Ovary (tissue), 9 donors: Measurements from ENCODE around the gene IQSEC1. TPM values are rescaled to one million over a fixed set of nuclear protein-coding genes. Genes with fewer than 3 reads are reported as not detected.

Experiments
- DNase-seq, 5 donors: peaks; one replicate each; pipeline ENCODE4 v3.0.0-alpha.2; 2019 to 2020
- H3K27ac ChIP-seq, 2 donors: fragments of 200-600 bp; one replicate each; pipeline versions ENCODE4 v1.5.1 to v1.8.0; 2019 to 2022
- H3K27me3 ChIP-seq: fragments of 200-600 bp; one replicate; pipeline ENCODE4 v1.8.0; 2022
- H3K36me3 ChIP-seq: fragments of 200-600 bp; sonication (generic); one replicate; pipeline ENCODE4 v1.5.1; 2019
- H3K4me1 ChIP-seq: one replicate; pipeline ENCODE4 v1.8.1; 2013; ENCODE audit warnings: mild to moderate bottlenecking, moderate library complexity; ENCODE audit not compliant: insufficient read depth
- H3K4me3 ChIP-seq: fragments of 200-600 bp; sonication (generic); one replicate; pipeline ENCODE4 v1.5.1; 2017
- H3K9me3 ChIP-seq, 2 donors: fragments of 200-600 bp in 1 of 2; sonication (generic) in 1 of 2; one replicate each; pipeline versions ENCODE4 v1.5.1 to v1.8.1; 2013 to 2019; ENCODE audit warnings: mild to moderate bottlenecking in 1 of 2, moderate library complexity in 1 of 2
- EP300 ChIP-seq: sonication (generic); formaldehyde crosslinking; IDR thresholded peaks from one replicate; pipeline ENCODE4 v1.6.1; 2017; ENCODE audit warnings: antibody characterized with exemption
- POLR2A ChIP-seq: fragments of 450-650 bp; IDR thresholded peaks from one replicate; pipeline ENCODE4 v1.6.1; 2017; ENCODE audit warnings: antibody characterized with exemption, mild to moderate bottlenecking, moderate library complexity
- WGBS, 3 donors: extraction: QIAGEN DNeasy Blood & Tissue Kit in 1 of 3; methylation state at CpG; one replicate each; pipeline versions ENCODE4 v1.1.5 to v1.1.7; 2013 to 2017; 5-methylcytosine and 5-hydroxymethylcytosine counted together
- intact Hi-C, 4 donors: fragments of 100-400 bp; cut with DNase I; formaldehyde crosslinking; loops; one replicate each; pipeline versions ENCODE4 v1.11.0 to v1.15.1; 2022 to 2023
- polyA plus RNA-seq, 2 donors: library from polyadenylated mRNA; stranded (reverse); fragments of 200-250 nt in 1 of 2; fragments of 350-450 nt in 1 of 2; fragmentation: Illumina TruSeq in 1 of 2; extraction: RNeasy Lipid Tissue Mini Kit (QIAGEN cat#74804) in 1 of 2; gene quantifications; one replicate each; pipeline ENCODE4 v1.2.3, GENCODE V29; 2013 to 2014
- total RNA-seq, 7 donors: library from RNA; depleted of rRNA in 2 of 7; stranded (reverse); fragments of >200 nt in 2 of 7; fragmentation: NEBNext Ultra II Directional in 3 of 7; extraction: Animal tissue kit (Norgen Biotek cat#: 25700) in 3 of 7; gene quantifications; one replicate each; pipeline versions ENCODE4 v1.1.0 to v1.2.4, GENCODE V29; 2016 to 2023
- TF ChIP-seq, protein P1 (sequence below), 3 donors: fragments of 450-650 bp in 2 of 3; fragments of 200-600 bp in 1 of 3; IDR thresholded peaks; one replicate each; pipeline versions ENCODE4 v1.5.1 to v1.8.0; 2016 to 2022; ENCODE audit warnings: antibody characterized with exemption in 3 of 3, mild to moderate bottlenecking in 1 of 3
- donor health status: DM: no; HTN: no; CAD: no; lungs with moderate emphysema.
- donor health status: DM: no; HTN: no; CAD: no.
- donor health status: Bipolar disorder and iron deficiency.
- donor health status: DM: yes; HTN: yes; CAD: no.
- donor health status: DM: no; HTN: no; CAD: no.
- donor health status: DM: yes; HTN: yes; CAD: no.

The IQSEC1 gene
- total and polyA plus RNA-seq, 9 donors = 20.9 to 55.4 (median 45.1) TPM

GRCh38 chr3:13069495-13069894 is 3.7 kb downstream of the IQSEC1 start:
- no peaks in the 10 kb centered on the region for H3K27me3 ChIP-seq

DNA sequence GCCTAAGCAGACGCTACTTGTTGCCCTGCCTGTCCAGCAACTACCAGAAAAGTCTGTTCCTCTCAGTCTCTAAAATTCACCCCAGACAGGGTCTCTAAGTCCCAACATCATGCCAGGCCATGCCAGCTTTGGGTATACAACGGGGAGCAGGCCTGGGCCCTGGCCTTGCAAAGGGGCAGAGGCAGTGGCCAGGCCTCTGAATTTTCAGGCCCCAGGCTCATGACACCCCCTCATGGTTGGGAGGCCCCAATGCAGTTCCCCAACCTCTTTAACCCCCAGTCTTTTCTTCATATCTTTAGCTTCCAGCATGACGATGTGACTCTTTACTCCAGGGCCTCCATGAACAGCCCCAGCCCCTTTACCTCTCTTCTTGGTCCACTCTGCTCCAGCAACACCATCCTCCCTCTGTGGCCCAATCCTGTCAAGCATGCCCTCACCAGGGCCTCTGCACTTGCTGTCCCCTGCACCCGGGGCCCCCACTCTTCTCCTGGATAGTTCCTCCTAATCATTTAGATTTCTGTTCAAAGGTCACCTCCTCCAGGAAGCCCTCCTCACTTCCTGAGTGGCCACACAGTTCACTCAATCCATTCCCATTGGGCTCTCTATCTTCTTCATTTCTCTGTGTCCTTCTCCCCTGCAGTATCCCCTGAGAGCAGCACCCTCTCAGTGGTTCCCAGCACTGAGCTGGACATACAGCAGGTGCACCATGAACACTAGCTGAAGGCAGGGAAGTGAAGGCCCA is 4.8 kb downstream of the IQSEC1 start:
- intact Hi-C loops = no loop called here

More at GRCh38 chr3:13069495-13069894, 3.7 kb downstream of the IQSEC1 start:
- WGBS, 3 donors = 88 to 90% (median 90%) methylated on average over 4 of the region's 4 CpGs
- no peaks in the 10 kb centered on the region for H3K9me3 ChIP-seq
- intact Hi-C loops = no loop called here
- H3K36me3 ChIP-seq = no peaks in the 10 kb centered on the region
- no peak overlapping the region for H3K27ac ChIP-seq
- H3K4me1 ChIP-seq = no peaks in the 10 kb centered on the region
- H3K4me3 ChIP-seq = no peak overlapping the region
- DNase-seq = no peak
- no peak for TF ChIP-seq EP300
- TF ChIP-seq, protein P1, sequence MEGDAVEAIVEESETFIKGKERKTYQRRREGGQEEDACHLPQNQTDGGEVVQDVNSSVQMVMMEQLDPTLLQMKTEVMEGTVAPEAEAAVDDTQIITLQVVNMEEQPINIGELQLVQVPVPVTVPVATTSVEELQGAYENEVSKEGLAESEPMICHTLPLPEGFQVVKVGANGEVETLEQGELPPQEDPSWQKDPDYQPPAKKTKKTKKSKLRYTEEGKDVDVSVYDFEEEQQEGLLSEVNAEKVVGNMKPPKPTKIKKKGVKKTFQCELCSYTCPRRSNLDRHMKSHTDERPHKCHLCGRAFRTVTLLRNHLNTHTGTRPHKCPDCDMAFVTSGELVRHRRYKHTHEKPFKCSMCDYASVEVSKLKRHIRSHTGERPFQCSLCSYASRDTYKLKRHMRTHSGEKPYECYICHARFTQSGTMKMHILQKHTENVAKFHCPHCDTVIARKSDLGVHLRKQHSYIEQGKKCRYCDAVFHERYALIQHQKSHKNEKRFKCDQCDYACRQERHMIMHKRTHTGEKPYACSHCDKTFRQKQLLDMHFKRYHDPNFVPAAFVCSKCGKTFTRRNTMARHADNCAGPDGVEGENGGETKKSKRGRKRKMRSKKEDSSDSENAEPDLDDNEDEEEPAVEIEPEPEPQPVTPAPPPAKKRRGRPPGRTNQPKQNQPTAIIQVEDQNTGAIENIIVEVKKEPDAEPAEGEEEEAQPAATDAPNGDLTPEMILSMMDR (IDR thresholded peaks at IDR 0.05) = no peak
- no peak for TF ChIP-seq POLR2A

DNA sequence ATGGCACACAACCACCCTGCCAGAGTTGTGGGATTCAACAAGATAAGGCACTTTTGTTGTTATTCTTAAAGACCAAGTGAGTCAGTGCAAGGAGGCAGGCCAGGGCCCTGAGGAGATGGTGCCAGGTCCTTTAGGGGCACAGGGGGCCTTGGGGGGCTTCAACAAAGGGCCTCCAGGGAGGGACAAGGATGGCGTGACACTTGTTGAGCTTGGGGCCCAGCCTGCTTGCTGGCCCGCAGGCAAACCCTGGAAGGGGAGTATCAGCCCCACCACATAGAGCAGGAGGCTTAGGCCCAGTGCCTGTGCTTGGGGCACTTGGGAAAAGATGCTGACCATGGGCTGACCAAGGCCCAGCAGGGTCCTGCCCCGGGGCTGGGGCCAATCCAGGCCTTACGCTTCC is 5.5 kb downstream of the IQSEC1 start:
- intact Hi-C loops = no loop called here
- no peak overlapping the region for H3K4me3 ChIP-seq
- no peaks in the 10 kb centered on the region for H3K27me3 ChIP-seq
- TF ChIP-seq POLR2A = no peak
- TF ChIP-seq, protein P1 (IDR thresholded peaks at IDR 0.05) = no peak
- TF ChIP-seq EP300 = no peak
- no peak overlapping the region for H3K27ac ChIP-seq
- no peak for DNase-seq
- WGBS, 3 donors = 89 to 98% (median 92%) methylated on average over 4 of the region's 4 CpGs
- H3K9me3 ChIP-seq = no peaks in the 10 kb centered on the region
- no peaks in the 10 kb centered on the region for H3K4me1 ChIP-seq
- no peaks in the 10 kb centered on the region for H3K36me3 ChIP-seq

More for the DNA sequence above, 4.8 kb downstream of the IQSEC1 start:
- 62 to 77% (median 67%) methylated on average over 4 of the region's 4 CpGs for WGBS, 3 donors
- no peaks in the 10 kb centered on the region for H3K36me3 ChIP-seq
- H3K27ac ChIP-seq = no peak overlapping the region
- DNase-seq = no peak
- H3K4me3 ChIP-seq = no peak overlapping the region
- H3K27me3 ChIP-seq = no peaks in the 10 kb centered on the region
- H3K9me3 ChIP-seq = no peaks in the 10 kb centered on the region
- no peak for TF ChIP-seq EP300
- TF ChIP-seq, protein P1 (IDR thresholded peaks at IDR 0.05) = no peak
- no peak for TF ChIP-seq POLR2A
- no peaks in the 10 kb centered on the region for H3K4me1 ChIP-seq

DNA sequence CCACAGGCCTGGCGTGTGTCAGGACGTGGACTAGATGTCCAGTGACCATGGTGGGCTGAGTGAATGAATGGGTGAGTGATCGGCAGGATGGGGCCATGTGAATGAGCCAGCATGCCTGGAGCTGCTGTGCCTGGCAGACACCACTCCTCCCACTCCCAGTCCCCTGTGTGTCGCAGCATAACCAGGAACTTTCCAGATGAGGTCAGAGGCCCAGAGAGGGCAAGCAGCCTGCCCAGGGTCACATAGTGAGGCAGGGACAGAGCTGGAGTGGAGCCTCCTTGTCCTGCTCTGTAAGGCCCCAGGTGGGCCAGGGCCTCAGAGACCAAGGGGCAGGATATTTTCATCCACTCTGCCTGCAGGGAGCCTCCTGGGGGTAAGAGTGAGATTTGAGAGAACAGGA is 6.4 kb downstream of the IQSEC1 start:
- H3K4me3 ChIP-seq = no peak overlapping the region
- no peaks in the 10 kb centered on the region for H3K27me3 ChIP-seq
- 88 to 96% (median 91%) methylated on average over 4 of the region's 4 CpGs for WGBS, 3 donors
- H3K9me3 ChIP-seq = no peaks in the 10 kb centered on the region
- no peak for DNase-seq
- H3K36me3 ChIP-seq = no peaks in the 10 kb centered on the region
- H3K27ac ChIP-seq = no peak overlapping the region
- no peaks in the 10 kb centered on the region for H3K4me1 ChIP-seq
- TF ChIP-seq EP300 (no peak), POLR2A (no peak)
- TF ChIP-seq, protein P1 (IDR thresholded peaks at IDR 0.05) = no peak
- intact Hi-C loops = no loop called here
